ENCODE data around the gene NCKAP5. TPM values are rescaled to one million over a fixed set of nuclear protein-coding genes. Genes with fewer than 3 reads are reported as not detected.

The NCKAP5 gene
- total RNA-seq, 1 donor from 2014 or later, result 2.7 TPM

DNA sequence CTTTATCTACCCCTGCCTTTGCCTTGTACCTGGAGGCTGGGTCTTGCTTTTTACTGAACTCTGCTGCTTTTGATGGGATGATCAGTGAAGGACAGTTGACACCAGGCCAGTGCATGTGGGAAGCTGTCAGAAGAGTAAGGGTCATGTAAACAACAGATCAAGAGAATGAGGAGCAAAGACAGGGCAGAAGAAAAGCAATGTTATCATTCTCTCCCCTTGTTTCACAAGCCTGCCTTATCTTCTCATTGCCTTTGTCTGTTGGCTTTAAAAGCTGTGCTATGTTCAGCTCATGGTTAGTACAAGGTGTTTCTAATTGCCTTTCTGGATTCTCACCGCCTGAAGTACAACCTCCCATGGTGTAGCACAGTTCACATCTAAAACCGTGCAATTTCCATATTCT lies 925.8 kb downstream of the NCKAP5 start:
- H3K9me3 Mint-ChIP-seq (ENCODE audit: unreplicated experiment), result peaks cover 2% of the 10 kb centered on the region
- H3K27ac Mint-ChIP-seq (ENCODE audit: unreplicated experiment), result no peak overlapping the region
- Histone ChIP-seq H3K4me1 (ENCODE audit: insufficient read depth, low read length) (no peaks in the 10 kb centered on the region), H3K36me3 (ENCODE audit: insufficient read depth, low read length) (peaks cover 17% of the 10 kb centered on the region), H2AFZ (ENCODE audit: low read depth, low read length) (no peak overlapping the region), H3K4me2 (ENCODE audit: low read length) (no peak overlapping the region), H3K9ac (ENCODE audit: low read length) (no peak overlapping the region), H4K20me1 (ENCODE audit: insufficient read depth, low read length) (peaks cover 21% of the 10 kb centered on the region), H3K27ac (ENCODE audit: low read depth, low read length) (no peak overlapping the region), H3K79me2 (ENCODE audit: insufficient read depth, low read length) (peaks cover under 1% of the 10 kb centered on the region), H3K4me3 (ENCODE audit: insufficient read depth, low read depth, low read length) (no peak overlapping the region), H3K27me3 (ENCODE audit: insufficient read depth, low read length) (no peaks in the 10 kb centered on the region), H3K9me3 (ENCODE audit: insufficient read depth, low read depth, low read length) (no peaks in the 10 kb centered on the region)
- H3K27me3 Mint-ChIP-seq (ENCODE audit: low read depth, unreplicated experiment), result no peaks in the 10 kb centered on the region
- H3K4me3 Mint-ChIP-seq (ENCODE audit: unreplicated experiment), result no peak overlapping the region
- H3K36me3 Mint-ChIP-seq (ENCODE audit: low read depth, unreplicated experiment), result peaks cover 11% of the 10 kb centered on the region
- TF ChIP-seq EZH2 (IDR thresholded peaks at IDR 0.05; ENCODE audit: insufficient read depth, low read length) (no peak), CTCF (IDR thresholded peaks at IDR 0.05; ENCODE audit: insufficient read depth, low read depth, low read length) (no peak)
- FAIRE-seq, result no peak
- H3K4me1 Mint-ChIP-seq (ENCODE audit: low read depth, unreplicated experiment), result peaks cover 21% of the 10 kb centered on the region
- DNase-seq (ENCODE audit: low read depth), result no peak

GRCh38 chr2:132641819-132642218 lies 926.4 kb downstream of the NCKAP5 start:
- H3K27ac Mint-ChIP-seq (ENCODE audit: unreplicated experiment), result no peak overlapping the region
- H3K9ac ChIP-seq (ENCODE audit: low read length), result no peak overlapping the region
- DNase-seq (ENCODE audit: low read depth) (no peak), FAIRE-seq (no peak)
- no peaks in the 10 kb centered on the region for H3K9me3 ChIP-seq (ENCODE audit: insufficient read depth, low read depth, low read length)
- H3K36me3 ChIP-seq (ENCODE audit: insufficient read depth, low read length), result peaks cover 17% of the 10 kb centered on the region
- H3K27ac ChIP-seq (ENCODE audit: low read depth, low read length), result no peak overlapping the region
- no peaks in the 10 kb centered on the region for H3K27me3 Mint-ChIP-seq (ENCODE audit: low read depth, unreplicated experiment)
- H3K4me3 Mint-ChIP-seq (ENCODE audit: unreplicated experiment), result no peak overlapping the region
- no peak overlapping the region for H2AFZ ChIP-seq (ENCODE audit: low read depth, low read length)
- no peak overlapping the region for H3K4me3 ChIP-seq (ENCODE audit: insufficient read depth, low read depth, low read length)
- peaks cover 18% of the 10 kb centered on the region for H4K20me1 ChIP-seq (ENCODE audit: insufficient read depth, low read length)
- peaks cover 11% of the 10 kb centered on the region for H3K36me3 Mint-ChIP-seq (ENCODE audit: low read depth, unreplicated experiment)
- no peaks in the 10 kb centered on the region for H3K79me2 ChIP-seq (ENCODE audit: insufficient read depth, low read length)
- peaks cover 26% of the 10 kb centered on the region for H3K4me1 Mint-ChIP-seq (ENCODE audit: low read depth, unreplicated experiment)
- no peak for TF ChIP-seq CTCF (IDR thresholded peaks at IDR 0.05; ENCODE audit: insufficient read depth, low read depth, low read length)
- no peak for TF ChIP-seq EZH2 (IDR thresholded peaks at IDR 0.05; ENCODE audit: insufficient read depth, low read length)
- no peak overlapping the region for H3K4me2 ChIP-seq (ENCODE audit: low read length)
- H3K27me3 ChIP-seq (ENCODE audit: insufficient read depth, low read length), result no peaks in the 10 kb centered on the region
- H3K9me3 Mint-ChIP-seq (ENCODE audit: unreplicated experiment), result peaks cover 2% of the 10 kb centered on the region
- no peaks in the 10 kb centered on the region for H3K4me1 ChIP-seq (ENCODE audit: insufficient read depth, low read length)

DNA sequence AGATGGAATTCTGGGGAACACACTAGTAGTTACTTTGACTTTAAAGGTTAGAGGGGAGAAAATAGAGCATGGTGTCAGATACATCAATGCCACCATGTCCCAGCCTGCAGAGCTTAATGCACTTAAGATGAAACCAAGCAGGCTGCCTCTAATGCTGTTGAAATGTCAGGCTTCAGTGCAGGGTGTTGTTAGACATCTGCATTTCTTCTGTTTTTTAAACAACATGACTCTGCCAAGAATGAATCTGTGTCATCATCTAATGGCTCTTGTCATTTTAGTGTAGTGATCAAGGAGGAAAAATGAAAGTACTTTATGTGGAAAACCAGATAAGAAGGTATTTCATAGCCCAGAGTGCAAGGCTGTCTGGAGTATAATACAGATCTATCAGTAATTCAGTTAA lies 928.1 kb downstream of the NCKAP5 start:
- Histone ChIP-seq H3K4me3 (ENCODE audit: insufficient read depth, low read depth, low read length) (no peak overlapping the region), H3K9ac (ENCODE audit: low read length) (no peak overlapping the region), H3K27ac (ENCODE audit: low read depth, low read length) (no peak overlapping the region), H3K27me3 (ENCODE audit: insufficient read depth, low read length) (no peaks in the 10 kb centered on the region), H3K9me3 (ENCODE audit: insufficient read depth, low read depth, low read length) (no peaks in the 10 kb centered on the region), H3K4me1 (ENCODE audit: insufficient read depth, low read length) (no peaks in the 10 kb centered on the region), H3K79me2 (ENCODE audit: insufficient read depth, low read length) (no peaks in the 10 kb centered on the region), H3K4me2 (ENCODE audit: low read length) (no peak overlapping the region), H4K20me1 (ENCODE audit: insufficient read depth, low read length) (peaks cover 8% of the 10 kb centered on the region), H3K36me3 (ENCODE audit: insufficient read depth, low read length) (peaks cover 9% of the 10 kb centered on the region), H2AFZ (ENCODE audit: low read depth, low read length) (no peak overlapping the region)
- no peak for TF ChIP-seq CTCF (IDR thresholded peaks at IDR 0.05; ENCODE audit: insufficient read depth, low read depth, low read length)
- TF ChIP-seq EZH2 (IDR thresholded peaks at IDR 0.05; ENCODE audit: insufficient read depth, low read length), result no peak
- no peak for FAIRE-seq
- Mint-ChIP-seq H3K4me1 (ENCODE audit: low read depth, unreplicated experiment) (peaks cover 28% of the 10 kb centered on the region), H3K9me3 (ENCODE audit: unreplicated experiment) (peaks cover 2% of the 10 kb centered on the region), H3K36me3 (ENCODE audit: low read depth, unreplicated experiment) (peaks cover 9% of the 10 kb centered on the region), H3K4me3 (ENCODE audit: unreplicated experiment) (no peak overlapping the region), H3K27ac (ENCODE audit: unreplicated experiment) (no peak overlapping the region), H3K27me3 (ENCODE audit: low read depth, unreplicated experiment) (no peaks in the 10 kb centered on the region)
- DNase-seq (ENCODE audit: low read depth), result no peak
